GM12878 (cell line): ENCODE measurements around the gene MSRB2.

Experiments used
- CBX3 ChIP-seq: fragments of 200-600 bp; sonication (generic); IDR thresholded peaks from 2 replicates; pipeline ENCODE4 v1.6.1; 2016; ENCODE audit warnings: low read depth, borderline replicate concordance
- CREM ChIP-seq: IDR thresholded peaks from 2 replicates; pipeline ENCODE4 v1.6.1; 2014; ENCODE audit warnings: antibody characterized with exemption, low read depth
- EZH2 ChIP-seq: IDR thresholded peaks from 2 replicates; pipeline ENCODE4 v1.6.1; 2012; ENCODE audit warnings: low read depth, mild to moderate bottlenecking, control low read depth, inconsistent platforms, low read length, borderline replicate concordance; ENCODE audit not compliant: control insufficient read depth
- MAX ChIP-seq: IDR thresholded peaks from 2 replicates; pipeline ENCODE4 v1.6.1; 2012; ENCODE audit warnings: low read depth, low read length, improper control_type of control experiment
- MXI1 ChIP-seq: fragments of 150-350 bp; IDR thresholded peaks from 2 replicates; pipeline ENCODE4 v1.6.1; 2011; ENCODE audit warnings: low read depth, mild to moderate bottlenecking, inconsistent platforms, low read length, improper control_type of control experiment
- NFYB ChIP-seq: IDR thresholded peaks from 2 replicates; pipeline ENCODE4 v1.6.1; 2011; ENCODE audit warnings: low read depth, mild to moderate bottlenecking, low read length, improper control_type of control experiment, moderate library complexity; ENCODE audit not compliant: insufficient read depth
- POLR2A ChIP-seq: IDR thresholded peaks from 2 replicates; pipeline ENCODE4 v1.6.1; 2011; ENCODE audit warnings: low read depth, mild to moderate bottlenecking, low read length
- RAD21 ChIP-seq: IDR thresholded peaks from 2 replicates; pipeline ENCODE4 v1.6.1; 2011; ENCODE audit warnings: mild to moderate bottlenecking, low read depth, low read length, moderate library complexity; ENCODE audit not compliant: insufficient read depth
- RCOR1 ChIP-seq: conservative IDR thresholded peaks from 2 replicates; pipeline ENCODE4 v1.6.1; 2012; ENCODE audit warnings: low read depth, low read length, improper control_type of control experiment
- SREBF2 ChIP-seq: IDR thresholded peaks from 2 replicates; pipeline ENCODE4 v1.6.1; 2012; ENCODE audit warnings: mild to moderate bottlenecking, low read length
- YBX1 ChIP-seq: fragments of 450-650 bp; IDR thresholded peaks from 2 replicates; pipeline ENCODE4 v1.6.1; 2016; ENCODE audit warnings: antibody characterized with exemption
- TF ChIP-seq, protein P1 (sequence below), 3 experiments: IDR thresholded peaks in 2 of 3; conservative IDR thresholded peaks in 1 of 3; 2 replicates each; pipeline ENCODE4 v1.5.1; 2011; ENCODE audit warnings: low read depth in 3 of 3, low read length in 3 of 3, mild to moderate bottlenecking in 3 of 3, control low read depth in 2 of 3, moderate library complexity in 2 of 3, inconsistent platforms in 1 of 3, mixed read lengths in 1 of 3; ENCODE audit not compliant: control insufficient read depth in 2 of 3, insufficient read depth in 1 of 3; ENCODE audit errors: extremely low read depth in 1 of 3
- TF ChIP-seq, protein P2 (sequence below): IDR thresholded peaks from 2 replicates; pipeline ENCODE4 v1.6.1; 2011; ENCODE audit warnings: mild to moderate bottlenecking, low read depth, low read length, moderate library complexity; ENCODE audit not compliant: insufficient replicate concordance

DNA sequence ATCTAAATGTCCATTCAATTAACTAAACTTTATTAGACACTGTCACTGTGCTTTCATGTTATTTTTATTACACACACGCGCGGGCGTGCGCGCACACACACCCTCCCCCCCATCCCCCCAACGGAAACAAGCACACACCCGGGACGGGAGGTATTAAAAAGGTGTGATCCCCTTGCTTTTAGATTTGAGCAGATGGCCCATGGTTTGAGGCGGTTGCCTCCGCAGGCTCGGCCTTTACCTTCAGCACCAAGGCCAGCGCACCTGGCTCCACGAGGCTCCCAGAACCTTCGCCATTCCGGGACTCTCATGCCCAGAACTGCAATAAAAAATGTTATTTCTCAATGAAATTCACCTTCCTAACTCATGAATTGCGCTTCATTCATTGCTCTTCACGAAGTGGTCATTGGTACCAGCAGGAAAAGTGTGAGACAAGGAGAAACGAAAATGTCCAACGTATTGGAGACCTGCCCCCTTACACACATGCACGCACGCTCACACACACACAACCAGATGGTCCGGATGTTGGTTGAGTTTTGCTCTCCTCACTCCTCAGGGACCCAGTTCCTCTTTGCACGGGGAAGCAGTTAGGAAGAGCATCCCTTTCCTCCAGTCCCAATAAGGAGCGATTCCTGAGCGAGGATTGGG, 76.0 kb downstream of the MSRB2 start:
- TF ChIP-seq MXI1, result no peak
- TF ChIP-seq MAX, result no peak
- no peak for TF ChIP-seq NFYB
- no peak for TF ChIP-seq YBX1
- TF ChIP-seq POLR2A, result no peak
- no peak for TF ChIP-seq RAD21
- TF ChIP-seq, protein P1, sequence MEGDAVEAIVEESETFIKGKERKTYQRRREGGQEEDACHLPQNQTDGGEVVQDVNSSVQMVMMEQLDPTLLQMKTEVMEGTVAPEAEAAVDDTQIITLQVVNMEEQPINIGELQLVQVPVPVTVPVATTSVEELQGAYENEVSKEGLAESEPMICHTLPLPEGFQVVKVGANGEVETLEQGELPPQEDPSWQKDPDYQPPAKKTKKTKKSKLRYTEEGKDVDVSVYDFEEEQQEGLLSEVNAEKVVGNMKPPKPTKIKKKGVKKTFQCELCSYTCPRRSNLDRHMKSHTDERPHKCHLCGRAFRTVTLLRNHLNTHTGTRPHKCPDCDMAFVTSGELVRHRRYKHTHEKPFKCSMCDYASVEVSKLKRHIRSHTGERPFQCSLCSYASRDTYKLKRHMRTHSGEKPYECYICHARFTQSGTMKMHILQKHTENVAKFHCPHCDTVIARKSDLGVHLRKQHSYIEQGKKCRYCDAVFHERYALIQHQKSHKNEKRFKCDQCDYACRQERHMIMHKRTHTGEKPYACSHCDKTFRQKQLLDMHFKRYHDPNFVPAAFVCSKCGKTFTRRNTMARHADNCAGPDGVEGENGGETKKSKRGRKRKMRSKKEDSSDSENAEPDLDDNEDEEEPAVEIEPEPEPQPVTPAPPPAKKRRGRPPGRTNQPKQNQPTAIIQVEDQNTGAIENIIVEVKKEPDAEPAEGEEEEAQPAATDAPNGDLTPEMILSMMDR (IDR thresholded peaks at IDR 0.05 in 2 of 3, conservative IDR thresholded peaks at IDR 0.05 in 1 of 3; ENCODE audit: control insufficient read depth in 2 of 3, extremely low read depth in 1 of 3, insufficient read depth in 1 of 3, low read depth in 3 of 3, low read length in 3 of 3), result no peak
- no peak for TF ChIP-seq CREM
- no peak for TF ChIP-seq SREBF2
- no peak for TF ChIP-seq EZH2
- no peak for TF ChIP-seq RCOR1
- TF ChIP-seq CBX3, result no peak
- TF ChIP-seq, protein P2, sequence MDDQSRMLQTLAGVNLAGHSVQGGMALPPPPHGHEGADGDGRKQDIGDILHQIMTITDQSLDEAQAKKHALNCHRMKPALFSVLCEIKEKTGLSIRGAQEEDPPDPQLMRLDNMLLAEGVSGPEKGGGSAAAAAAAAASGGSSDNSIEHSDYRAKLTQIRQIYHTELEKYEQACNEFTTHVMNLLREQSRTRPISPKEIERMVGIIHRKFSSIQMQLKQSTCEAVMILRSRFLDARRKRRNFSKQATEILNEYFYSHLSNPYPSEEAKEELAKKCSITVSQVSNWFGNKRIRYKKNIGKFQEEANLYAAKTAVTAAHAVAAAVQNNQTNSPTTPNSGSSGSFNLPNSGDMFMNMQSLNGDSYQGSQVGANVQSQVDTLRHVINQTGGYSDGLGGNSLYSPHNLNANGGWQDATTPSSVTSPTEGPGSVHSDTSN, result no peak
